Fibroblast of villous mesenchyme (primary cell): Measurements from ENCODE around the gene TTLL12. TPM values are rescaled to one million over a fixed set of nuclear protein-coding genes. Genes with fewer than 3 reads are reported as not detected.

Experiments
- DNase-seq: peaks from one replicate; pipeline ENCODE4 v3.0.0-alpha.2; 2010; ENCODE audit warnings: low read depth
- H3K4me3 ChIP-seq: 2 replicates; pipeline ENCODE4 v1.5.1; 2011; ENCODE audit warnings: low read depth, mild to moderate bottlenecking, low read length
- total RNA-seq: library from RNA; depleted of rRNA; stranded (reverse); fragments of >200 nt; gene quantifications from 2 replicates; pipeline ENCODE4 v1.2.3, GENCODE V29; 2012
- TF ChIP-seq, protein P1 (sequence below): IDR thresholded peaks from 2 replicates; pipeline ENCODE4 v1.5.1; 2012; ENCODE audit warnings: low read depth, mild to moderate bottlenecking, low read length; ENCODE audit not compliant: insufficient read depth

Gene TTLL12
- total RNA-seq, 1 donor = 22.9 TPM

DNA sequence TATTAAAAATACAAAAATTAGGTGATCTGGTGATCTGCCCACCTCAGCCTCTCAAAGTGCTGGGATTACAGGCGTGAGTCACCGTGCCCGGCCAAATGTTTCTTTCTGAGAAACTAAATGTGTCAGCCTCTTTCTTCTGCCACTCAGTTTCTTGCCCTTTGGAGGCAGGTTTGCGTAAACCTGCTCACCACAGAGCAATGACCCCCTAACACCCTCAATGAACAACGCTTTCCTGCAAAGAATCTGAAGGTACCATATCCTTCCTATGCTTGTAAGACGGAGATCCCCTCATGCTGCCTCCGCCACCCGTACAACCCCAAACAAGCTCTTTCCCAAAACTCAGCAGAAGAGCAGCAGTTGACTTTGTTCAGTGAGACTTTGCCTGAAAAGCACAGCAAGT lies 38.7 kb upstream of the TTLL12 start:
- TF ChIP-seq, protein P1, sequence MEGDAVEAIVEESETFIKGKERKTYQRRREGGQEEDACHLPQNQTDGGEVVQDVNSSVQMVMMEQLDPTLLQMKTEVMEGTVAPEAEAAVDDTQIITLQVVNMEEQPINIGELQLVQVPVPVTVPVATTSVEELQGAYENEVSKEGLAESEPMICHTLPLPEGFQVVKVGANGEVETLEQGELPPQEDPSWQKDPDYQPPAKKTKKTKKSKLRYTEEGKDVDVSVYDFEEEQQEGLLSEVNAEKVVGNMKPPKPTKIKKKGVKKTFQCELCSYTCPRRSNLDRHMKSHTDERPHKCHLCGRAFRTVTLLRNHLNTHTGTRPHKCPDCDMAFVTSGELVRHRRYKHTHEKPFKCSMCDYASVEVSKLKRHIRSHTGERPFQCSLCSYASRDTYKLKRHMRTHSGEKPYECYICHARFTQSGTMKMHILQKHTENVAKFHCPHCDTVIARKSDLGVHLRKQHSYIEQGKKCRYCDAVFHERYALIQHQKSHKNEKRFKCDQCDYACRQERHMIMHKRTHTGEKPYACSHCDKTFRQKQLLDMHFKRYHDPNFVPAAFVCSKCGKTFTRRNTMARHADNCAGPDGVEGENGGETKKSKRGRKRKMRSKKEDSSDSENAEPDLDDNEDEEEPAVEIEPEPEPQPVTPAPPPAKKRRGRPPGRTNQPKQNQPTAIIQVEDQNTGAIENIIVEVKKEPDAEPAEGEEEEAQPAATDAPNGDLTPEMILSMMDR = no peak
- DNase-seq = no peak
- no peak overlapping the region for H3K4me3 ChIP-seq

DNA sequence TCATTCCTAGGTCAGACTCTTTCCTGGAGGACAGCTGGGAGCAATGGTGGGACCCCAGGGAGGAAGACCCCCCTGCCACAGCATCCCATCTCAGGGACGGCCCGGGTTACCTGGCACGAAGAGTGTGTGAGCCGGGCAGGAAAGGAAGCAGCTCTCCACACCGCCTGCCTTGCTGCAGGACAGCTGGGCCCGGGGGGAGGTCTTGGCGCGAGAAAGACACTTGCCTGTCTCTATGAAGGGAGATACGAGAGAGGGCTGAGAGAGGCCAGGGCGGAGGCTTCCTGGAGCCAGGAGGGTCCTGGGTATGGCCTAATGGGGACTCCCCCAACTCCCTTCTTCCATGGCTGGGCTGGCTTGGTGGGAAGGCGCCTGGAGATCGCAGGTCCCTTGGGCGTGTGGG lies 36.1 kb upstream of the TTLL12 start:
- TF ChIP-seq, protein P1 = no peak
- H3K4me3 ChIP-seq = no peak overlapping the region
- no peak for DNase-seq

DNA sequence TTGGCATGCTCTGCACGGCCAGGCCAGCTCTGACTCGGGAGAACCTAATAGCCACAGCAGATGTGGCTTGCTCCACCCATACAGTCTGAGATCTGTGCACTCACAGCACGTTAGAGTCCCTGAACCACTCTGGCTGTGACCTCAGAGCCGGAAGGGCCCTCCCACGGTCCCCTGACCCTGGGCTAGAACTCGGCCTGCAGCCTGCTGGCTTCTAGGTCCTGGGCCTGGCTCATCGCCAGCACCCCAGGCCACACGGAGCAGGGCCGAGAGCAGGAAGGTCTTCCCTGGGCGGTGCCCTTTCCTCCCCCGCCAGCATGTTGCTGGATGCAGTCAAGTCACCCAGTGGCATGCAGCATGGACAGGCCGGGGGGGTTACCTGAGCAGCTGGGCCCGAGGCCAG lies 35.3 kb upstream of the TTLL12 start:
- no peak overlapping the region for H3K4me3 ChIP-seq
- no peak for DNase-seq
- TF ChIP-seq, protein P1 = no peak

DNA sequence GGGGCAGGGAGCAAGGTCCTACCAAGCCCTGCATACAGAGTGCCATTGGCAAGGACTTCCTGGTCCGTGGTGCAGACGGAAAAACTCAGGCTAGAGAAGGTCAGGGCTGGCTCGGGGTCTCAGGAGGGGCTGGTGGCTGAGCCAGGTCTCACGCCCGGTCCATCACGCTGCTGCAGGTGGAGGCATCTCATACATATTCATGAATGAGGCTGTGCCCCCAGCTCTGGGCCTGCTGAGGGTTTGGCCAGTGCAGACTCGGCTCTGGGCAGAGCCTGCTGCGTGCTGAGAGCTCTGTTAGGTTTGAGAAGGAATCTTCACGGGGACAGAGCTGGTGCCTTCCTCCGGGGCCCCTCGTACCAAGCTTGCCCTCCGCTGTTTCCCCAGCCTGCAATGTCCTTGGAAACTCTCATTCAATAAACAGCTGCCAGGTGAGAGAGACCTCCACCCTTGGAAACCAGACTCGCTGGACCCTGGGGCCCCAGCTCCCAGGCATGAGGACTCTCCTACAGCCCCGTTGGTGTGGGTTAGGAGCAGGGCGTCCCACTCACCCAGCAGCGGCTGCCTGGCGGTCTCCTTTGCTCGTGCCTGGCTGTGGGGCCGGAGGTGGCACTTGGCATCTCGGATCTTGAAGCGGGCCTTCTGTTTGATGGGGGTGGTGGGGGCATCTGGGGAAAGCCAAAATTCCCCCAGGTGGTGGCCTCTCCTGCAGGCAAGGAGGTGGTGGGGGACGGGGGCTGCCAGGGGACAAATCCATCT lies 33.9 kb upstream of the TTLL12 start:
- DNase-seq = no peak
- H3K4me3 ChIP-seq = no peak overlapping the region
- TF ChIP-seq, protein P1 = no peak

DNA sequence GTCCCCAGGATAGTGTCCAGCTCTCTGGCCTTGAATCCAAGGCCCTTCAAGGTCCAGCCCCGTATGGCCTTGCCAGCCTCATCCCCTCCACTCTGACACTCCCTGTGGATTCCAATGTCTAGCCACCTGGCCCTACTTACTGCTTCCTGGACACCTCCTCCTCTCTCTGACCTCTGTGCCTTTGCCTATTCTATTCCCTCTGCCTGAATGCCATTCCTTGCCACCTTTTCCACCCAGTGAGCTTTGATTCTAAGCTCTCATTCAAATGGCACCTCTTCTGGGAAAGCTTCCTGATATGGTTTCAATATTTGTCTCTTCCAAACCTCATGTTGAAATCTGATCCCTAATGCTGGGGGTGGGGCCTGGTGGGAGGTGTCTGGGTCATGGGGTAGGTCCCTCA lies 31.9 kb upstream of the TTLL12 start:
- TF ChIP-seq, protein P1 = no peak
- DNase-seq = no peak

DNA sequence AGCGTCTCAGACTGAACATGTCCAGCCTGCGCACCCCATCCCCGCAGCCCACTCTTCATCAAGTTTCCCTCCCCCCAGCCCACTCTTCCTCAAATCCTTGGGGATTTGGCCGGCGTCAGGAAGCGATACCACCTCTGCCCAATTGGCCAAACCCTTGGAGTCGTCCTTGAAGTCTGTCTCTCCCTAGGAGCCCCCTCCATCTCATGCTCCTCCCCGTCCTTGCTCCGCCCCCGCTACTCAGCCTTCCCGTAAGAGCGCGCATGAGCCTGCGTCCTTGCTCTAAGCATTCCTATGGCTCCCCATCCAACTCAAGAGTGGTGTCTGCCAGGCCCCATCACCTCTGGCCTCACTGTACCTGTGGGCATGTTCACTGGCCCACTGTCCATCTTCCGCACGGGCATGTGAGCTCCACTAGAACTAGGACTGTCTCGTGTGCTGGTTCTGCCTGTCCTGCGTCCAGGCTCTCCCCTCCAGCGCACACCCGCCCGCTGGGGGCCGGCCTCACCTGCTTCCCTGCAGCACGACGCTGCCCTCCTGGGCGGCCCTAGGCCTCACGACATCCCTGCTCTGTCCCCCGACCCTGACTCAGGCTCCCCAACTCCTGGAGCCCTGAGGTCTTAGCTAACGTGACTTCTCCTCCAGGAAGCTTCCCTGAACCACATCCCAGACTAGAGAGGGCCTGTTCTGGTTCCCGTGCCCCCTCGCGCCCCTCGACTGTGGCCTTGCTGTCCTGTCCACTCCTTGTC lies 30.5 kb upstream of the TTLL12 start:
- TF ChIP-seq, protein P1 = no peak
- no peak overlapping the region for H3K4me3 ChIP-seq
- no peak for DNase-seq

More for the DNA sequence above, 31.9 kb upstream of the TTLL12 start:
- no peak overlapping the region for H3K4me3 ChIP-seq
